ENCODE data around the gene ARFGEF3. TPM values are rescaled to one million over a fixed set of nuclear protein-coding genes. Genes with fewer than 3 reads are reported as not detected.

The ARFGEF3 gene
- total RNA-seq, 1 donor from 2014 or later, result 2.0 TPM

DNA sequence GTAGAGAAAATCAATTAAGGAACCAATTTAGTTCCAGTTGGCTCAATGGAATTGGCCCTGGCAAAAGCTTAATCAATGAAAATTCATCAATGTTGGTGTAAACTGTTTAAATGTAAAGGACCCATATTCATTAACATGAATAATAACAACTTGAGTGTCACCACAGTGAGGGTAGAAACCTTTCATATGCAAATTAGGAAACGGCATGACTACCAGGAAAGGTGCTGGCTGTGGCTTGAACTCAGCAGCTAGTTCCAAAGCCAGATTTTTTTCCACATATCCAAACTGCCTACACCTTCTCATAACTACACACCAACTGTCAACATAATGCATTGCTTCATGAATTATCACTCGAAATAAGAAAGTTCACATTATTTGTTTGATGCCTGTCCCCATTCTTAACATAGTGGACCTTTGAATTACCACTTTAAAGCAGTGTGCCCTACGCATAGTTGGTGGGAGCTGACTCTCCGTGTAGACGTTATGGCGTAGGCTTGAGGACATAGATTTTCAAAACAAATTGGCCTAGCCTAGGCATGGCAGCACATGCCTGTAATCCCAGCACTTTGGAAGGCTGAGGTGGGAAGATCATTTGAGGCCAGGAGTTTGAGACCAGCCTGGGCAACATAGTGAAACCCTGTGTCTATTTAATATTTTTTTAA is 36.8 kb downstream of the ARFGEF3 start:
- H3K9me3 ChIP-seq (replicated peaks), result peaks cover 6% of the 10 kb centered on the region
- intact Hi-C loops (cut with micrococcal nuclease), result no loop called here
- no peak for DNase-seq
- TF ChIP-seq, protein P1, sequence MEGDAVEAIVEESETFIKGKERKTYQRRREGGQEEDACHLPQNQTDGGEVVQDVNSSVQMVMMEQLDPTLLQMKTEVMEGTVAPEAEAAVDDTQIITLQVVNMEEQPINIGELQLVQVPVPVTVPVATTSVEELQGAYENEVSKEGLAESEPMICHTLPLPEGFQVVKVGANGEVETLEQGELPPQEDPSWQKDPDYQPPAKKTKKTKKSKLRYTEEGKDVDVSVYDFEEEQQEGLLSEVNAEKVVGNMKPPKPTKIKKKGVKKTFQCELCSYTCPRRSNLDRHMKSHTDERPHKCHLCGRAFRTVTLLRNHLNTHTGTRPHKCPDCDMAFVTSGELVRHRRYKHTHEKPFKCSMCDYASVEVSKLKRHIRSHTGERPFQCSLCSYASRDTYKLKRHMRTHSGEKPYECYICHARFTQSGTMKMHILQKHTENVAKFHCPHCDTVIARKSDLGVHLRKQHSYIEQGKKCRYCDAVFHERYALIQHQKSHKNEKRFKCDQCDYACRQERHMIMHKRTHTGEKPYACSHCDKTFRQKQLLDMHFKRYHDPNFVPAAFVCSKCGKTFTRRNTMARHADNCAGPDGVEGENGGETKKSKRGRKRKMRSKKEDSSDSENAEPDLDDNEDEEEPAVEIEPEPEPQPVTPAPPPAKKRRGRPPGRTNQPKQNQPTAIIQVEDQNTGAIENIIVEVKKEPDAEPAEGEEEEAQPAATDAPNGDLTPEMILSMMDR (IDR thresholded peaks at IDR 0.05; ENCODE audit: borderline replicate concordance), result no peak
- no peaks in the 10 kb centered on the region for H3K36me3 ChIP-seq
- H3K27ac ChIP-seq (replicated peaks), result no peak overlapping the region
- no peaks in the 10 kb centered on the region for H3K4me1 ChIP-seq
- H3K27me3 ChIP-seq (ENCODE audit: low read depth), result no peaks in the 10 kb centered on the region
- no peak overlapping the region for H3K4me3 ChIP-seq

DNA sequence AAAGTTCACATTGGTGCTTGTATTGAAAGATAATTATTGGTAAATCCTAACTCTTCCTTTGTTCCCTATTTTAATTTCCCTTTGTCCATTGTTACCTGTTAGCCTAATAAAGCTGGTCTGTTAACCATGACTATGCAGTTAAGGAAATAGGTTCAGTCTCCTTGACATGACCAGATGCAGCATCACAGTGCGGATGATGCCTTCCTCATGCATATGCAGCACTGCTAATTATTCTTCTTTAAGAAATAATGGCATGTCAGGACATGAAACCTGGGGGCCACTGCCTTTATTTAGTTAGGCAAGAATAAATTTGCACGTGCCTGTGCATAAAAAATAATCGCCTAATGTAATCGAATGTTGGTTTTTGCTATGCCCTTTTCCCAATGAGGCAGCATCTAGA is 40.1 kb downstream of the ARFGEF3 start:
- Histone ChIP-seq H3K36me3 (no peaks in the 10 kb centered on the region), H3K27ac (replicated peaks) (no peak overlapping the region), H3K9me3 (replicated peaks) (peaks cover 6% of the 10 kb centered on the region), H3K4me3 (no peak overlapping the region), H3K27me3 (ENCODE audit: low read depth) (no peaks in the 10 kb centered on the region), H3K4me1 (peaks cover 13% of the 10 kb centered on the region)
- no peak for DNase-seq
- TF ChIP-seq, protein P1 (IDR thresholded peaks at IDR 0.05; ENCODE audit: borderline replicate concordance), result no peak
- intact Hi-C loops (cut with micrococcal nuclease), result no loop called here

DNA sequence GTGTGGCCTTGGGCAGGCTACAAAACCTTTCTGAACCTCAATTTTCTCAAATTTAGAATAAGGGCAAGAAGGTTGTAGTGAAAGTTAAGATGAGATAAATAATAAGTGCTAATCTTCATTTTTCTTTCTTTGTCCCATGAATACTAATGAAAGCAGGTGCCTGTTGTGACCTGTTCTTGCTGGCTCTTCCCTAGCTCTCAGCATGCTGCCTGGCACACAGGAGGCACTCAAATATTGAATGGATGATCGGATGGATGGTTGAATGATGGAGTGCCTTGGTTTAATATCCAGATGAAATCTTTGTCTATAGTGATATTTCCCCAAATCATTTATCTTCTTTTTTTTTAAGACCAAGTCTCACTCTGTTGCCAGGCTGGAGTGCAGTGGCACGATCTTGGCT is 41.6 kb downstream of the ARFGEF3 start:
- Histone ChIP-seq H3K36me3 (no peaks in the 10 kb centered on the region), H3K27ac (replicated peaks) (no peak overlapping the region), H3K4me1 (peaks cover 19% of the 10 kb centered on the region), H3K4me3 (no peak overlapping the region), H3K27me3 (ENCODE audit: low read depth) (no peaks in the 10 kb centered on the region), H3K9me3 (replicated peaks) (peaks cover 6% of the 10 kb centered on the region)
- no peak for DNase-seq
- intact Hi-C loops (cut with micrococcal nuclease), result no loop called here
- TF ChIP-seq, protein P1 (IDR thresholded peaks at IDR 0.05; ENCODE audit: borderline replicate concordance), result no peak

DNA sequence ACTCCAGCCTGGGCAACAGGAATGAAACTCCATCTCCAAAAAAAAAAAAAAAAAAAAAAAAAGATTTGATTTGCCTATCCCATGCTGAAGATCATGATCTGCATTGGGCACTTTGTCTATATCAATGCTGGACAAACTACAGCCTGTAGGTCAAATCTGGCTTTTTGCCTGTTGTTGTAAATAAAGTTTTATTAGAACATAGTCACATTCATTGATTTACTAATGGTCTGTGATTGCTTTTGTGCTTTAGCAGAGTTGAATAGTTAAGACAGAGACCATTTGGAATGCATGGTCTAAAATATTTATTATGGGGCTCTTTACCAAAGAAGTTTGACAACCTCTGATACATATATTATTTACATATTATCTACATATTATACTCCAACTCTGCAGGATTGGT is 42.6 kb downstream of the ARFGEF3 start:
- Histone ChIP-seq H3K9me3 (replicated peaks) (peaks cover 6% of the 10 kb centered on the region), H3K36me3 (no peaks in the 10 kb centered on the region), H3K27ac (replicated peaks) (no peak overlapping the region), H3K4me3 (no peak overlapping the region), H3K4me1 (peaks cover 19% of the 10 kb centered on the region), H3K27me3 (ENCODE audit: low read depth) (no peaks in the 10 kb centered on the region)
- intact Hi-C loops (cut with micrococcal nuclease), result no loop called here
- DNase-seq, result no peak
- TF ChIP-seq, protein P1 (IDR thresholded peaks at IDR 0.05; ENCODE audit: borderline replicate concordance), result no peak

DNA sequence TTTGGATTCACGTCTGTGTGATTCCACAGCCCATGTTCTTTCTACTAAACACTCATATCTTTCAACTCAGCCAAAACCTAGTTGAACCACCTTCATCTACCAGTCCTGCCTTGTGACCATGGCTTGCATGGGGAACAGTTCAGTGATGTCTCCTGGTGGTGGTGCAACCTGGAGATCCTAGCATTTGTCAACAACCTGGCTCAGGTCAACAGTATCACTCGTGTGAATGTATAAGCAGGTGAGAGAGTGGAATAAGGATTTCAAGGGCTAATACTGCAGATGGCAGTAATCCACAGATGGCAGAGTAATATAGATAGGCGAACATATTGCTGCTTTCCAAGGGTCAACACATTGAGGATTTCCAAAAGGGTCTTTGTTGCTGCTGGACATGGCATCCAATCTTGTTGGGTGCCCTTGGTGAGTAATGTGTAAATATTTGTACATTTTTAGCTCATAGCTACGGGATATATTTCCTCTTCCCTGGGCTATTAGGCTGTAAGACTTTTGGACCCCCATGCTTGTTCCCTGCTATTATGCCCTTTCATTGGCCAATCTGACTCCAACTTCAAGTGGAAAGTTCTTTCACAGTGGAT is 43.1 kb downstream of the ARFGEF3 start:
- H3K4me1 ChIP-seq, result peaks cover 19% of the 10 kb centered on the region
- TF ChIP-seq, protein P1 (IDR thresholded peaks at IDR 0.05; ENCODE audit: borderline replicate concordance), result no peak
- no peaks in the 10 kb centered on the region for H3K27me3 ChIP-seq (ENCODE audit: low read depth)
- intact Hi-C loops (cut with micrococcal nuclease), result no loop called here
- peaks cover 6% of the 10 kb centered on the region for H3K9me3 ChIP-seq (replicated peaks)
- H3K27ac ChIP-seq (replicated peaks), result no peak overlapping the region
- no peaks in the 10 kb centered on the region for H3K36me3 ChIP-seq
- DNase-seq, result no peak
- H3K4me3 ChIP-seq, result no peak overlapping the region

Measured in left ventricle myocardium inferior (tissue), 1 donor.